HG02870 (cell line): ENCODE data around the gene RPS3A.
A peak's percentile ranks its signal among the peaks of the same experiment; 100 is the strongest.
"Not testable (repeated sequence)": the region's sequence is repeated elsewhere in the genome, so short reads cannot be mapped to it uniquely, and the experiment has no call there.

ENCODE experiments used
- ATAC-seq: cut with Tn5 transposase; IDR thresholded peaks from one replicate; pipeline ENCODE4 v1.9.1; 2021; ENCODE audit warnings: mild to moderate bottlenecking, moderate library complexity; ENCODE audit not compliant: unreplicated experiment

Gene RPS3A

GRCh38 chr4:151114338-151114737 lies 14.9 kb downstream of the RPS3A start:
- ATAC-seq = no peak

- no peak for ATAC-seq
These were observed 15.6 kb downstream of the RPS3A start for GRCh38 chr4:151114986-151115385.

- peak; percentile 88 for ATAC-seq
These were observed 18.0 kb downstream of the RPS3A start for GRCh38 chr4:151117371-151117962.

- ATAC-seq = no peak
These were observed 30.4 kb downstream of the RPS3A start for GRCh38 chr4:151129796-151130195.

- no peak for ATAC-seq
These were observed 33.9 kb downstream of the RPS3A start for GRCh38 chr4:151133311-151133710.

GRCh38 chr4:151136048-151136447 lies 36.6 kb downstream of the RPS3A start:
- not testable (repeated sequence) for ATAC-seq

- no peak for ATAC-seq
These were observed 40.4 kb downstream of the RPS3A start for GRCh38 chr4:151139814-151140213.

- ATAC-seq = no peak
These were observed 43.3 kb downstream of the RPS3A start for GRCh38 chr4:151142758-151143157.

GRCh38 chr4:151143162-151143561 lies 43.7 kb downstream of the RPS3A start:
- no peak for ATAC-seq

GRCh38 chr4:151143811-151144210 lies 44.4 kb downstream of the RPS3A start:
- no peak for ATAC-seq

- no peak for ATAC-seq
These were observed 45.1 kb downstream of the RPS3A start for GRCh38 chr4:151144329-151145072.

- ATAC-seq = no peak
These were observed 47.6 kb downstream of the RPS3A start for GRCh38 chr4:151147000-151147399.

GRCh38 chr4:151148261-151148660 lies 48.8 kb downstream of the RPS3A start:
- no peak for ATAC-seq

GRCh38 chr4:151150821-151151580 lies 51.6 kb downstream of the RPS3A start:
- no peak for ATAC-seq

- no peak for ATAC-seq
These were observed 52.6 kb downstream of the RPS3A start for GRCh38 chr4:151152028-151152427.

- ATAC-seq = no peak
These were observed 54.2 kb downstream of the RPS3A start for GRCh38 chr4:151153585-151153984.
